Measurements from ENCODE around the gene CUTA.
A peak's percentile ranks its signal among the peaks of the same experiment; 100 is the strongest.

Gene CUTA

GRCh38 chr6:33410711-33411631 is 6.9 kb downstream of the CUTA start, which contains the start of gene PHF1:
Gene PHF1 (plus strand): TSS chr6:33411014. CDS start chr6:33412264, 1,250 bp downstream.
- TF ChIP-seq GATA2 (IDR thresholded peaks at IDR 0.05; ENCODE audit: low read depth, low read length) (no peak), GATA3 (IDR thresholded peaks at IDR 0.05; ENCODE audit: low read depth, low read length) (no peak)

- TF ChIP-seq GATA3 (IDR thresholded peaks at IDR 0.05; ENCODE audit: low read depth, low read length) = no peak
- TF ChIP-seq GATA2 (IDR thresholded peaks at IDR 0.05; ENCODE audit: low read depth, low read length) = no peak
Observed at GRCh38 chr6:33410050-33410710, 7.7 kb downstream of the CUTA start.

GRCh38 chr6:33407132-33407718 is 10.7 kb downstream of the CUTA start:
- no peak for TF ChIP-seq GATA2 (IDR thresholded peaks at IDR 0.05; ENCODE audit: low read depth, low read length)
- no peak for TF ChIP-seq GATA3 (IDR thresholded peaks at IDR 0.05; ENCODE audit: low read depth, low read length)

- no peak for TF ChIP-seq GATA3 (IDR thresholded peaks at IDR 0.05; ENCODE audit: low read depth, low read length)
- TF ChIP-seq GATA2 (IDR thresholded peaks at IDR 0.05; ENCODE audit: low read depth, low read length) = no peak
Observed at GRCh38 chr6:33406126-33406525, 11.8 kb downstream of the CUTA start.

- no peak for TF ChIP-seq GATA2 (IDR thresholded peaks at IDR 0.05; ENCODE audit: low read depth, low read length)
- TF ChIP-seq GATA3 (IDR thresholded peaks at IDR 0.05; ENCODE audit: low read depth, low read length) = no peak
Observed at GRCh38 chr6:33405386-33405940, 12.4 kb downstream of the CUTA start.

GRCh38 chr6:33404884-33405283 is 13.0 kb downstream of the CUTA start:
- TF ChIP-seq GATA3 (IDR thresholded peaks at IDR 0.05; ENCODE audit: low read depth, low read length) = no peak
- no peak for TF ChIP-seq GATA2 (IDR thresholded peaks at IDR 0.05; ENCODE audit: low read depth, low read length)

- no peak for TF ChIP-seq GATA3 (IDR thresholded peaks at IDR 0.05; ENCODE audit: low read depth, low read length)
- TF ChIP-seq GATA2 (IDR thresholded peaks at IDR 0.05; ENCODE audit: low read depth, low read length) = no peak
Observed at GRCh38 chr6:33397541-33397940, 20.4 kb downstream of the CUTA start.

GRCh38 chr6:33392979-33393378 is 24.9 kb downstream of the CUTA start:
- TF ChIP-seq GATA3 (IDR thresholded peaks at IDR 0.05; ENCODE audit: low read depth, low read length) (no peak), GATA2 (IDR thresholded peaks at IDR 0.05; ENCODE audit: low read depth, low read length) (no peak)

GRCh38 chr6:33392595-33392948 is 25.3 kb downstream of the CUTA start:
- TF ChIP-seq GATA3 (IDR thresholded peaks at IDR 0.05; ENCODE audit: low read depth, low read length) (no peak), GATA2 (IDR thresholded peaks at IDR 0.05; ENCODE audit: low read depth, low read length) (no peak)

- TF ChIP-seq GATA2 (IDR thresholded peaks at IDR 0.05; ENCODE audit: low read depth, low read length) = no peak
- TF ChIP-seq GATA3 (IDR thresholded peaks at IDR 0.05; ENCODE audit: low read depth, low read length) = no peak
Observed at GRCh38 chr6:33391922-33392594, 25.8 kb downstream of the CUTA start.

GRCh38 chr6:33391278-33391921 is 26.5 kb downstream of the CUTA start, which contains the start of gene KIFC1:
Gene KIFC1 (plus strand): TSS chr6:33391823. CDS start chr6:33391986, 163 bp downstream.
- no peak for TF ChIP-seq GATA3 (IDR thresholded peaks at IDR 0.05; ENCODE audit: low read depth, low read length)
- TF ChIP-seq GATA2 (IDR thresholded peaks at IDR 0.05; ENCODE audit: low read depth, low read length) = peak; percentile 8; the same call in 1 of the 2 replicates

GRCh38 chr6:33390767-33391277 is 27.1 kb downstream of the CUTA start:
- TF ChIP-seq GATA3 (IDR thresholded peaks at IDR 0.05; ENCODE audit: low read depth, low read length) = no peak
- TF ChIP-seq GATA2 (IDR thresholded peaks at IDR 0.05; ENCODE audit: low read depth, low read length) = no peak

- TF ChIP-seq GATA2 (IDR thresholded peaks at IDR 0.05; ENCODE audit: low read depth, low read length) (no peak), GATA3 (IDR thresholded peaks at IDR 0.05; ENCODE audit: low read depth, low read length) (no peak)
Observed at GRCh38 chr6:33390173-33390572, 27.7 kb downstream of the CUTA start.

All from SH-SY5Y (cell line).